Islet precursor cell (in vitro differentiated cells): ENCODE data around the gene ZNF280D.
"Not testable (repeated sequence)": the region's sequence is repeated elsewhere in the genome, so short reads cannot be mapped to it uniquely, and the experiment has no call there.

ENCODE experiments used
- DNase-seq: peaks from one replicate; pipeline ENCODE4 v3.0.0-alpha.2; 2018

Gene ZNF280D

GRCh38 chr15:56715220-56715619, 18.1 kb downstream of the ZNF280D start:
- no peak for DNase-seq

DNA sequence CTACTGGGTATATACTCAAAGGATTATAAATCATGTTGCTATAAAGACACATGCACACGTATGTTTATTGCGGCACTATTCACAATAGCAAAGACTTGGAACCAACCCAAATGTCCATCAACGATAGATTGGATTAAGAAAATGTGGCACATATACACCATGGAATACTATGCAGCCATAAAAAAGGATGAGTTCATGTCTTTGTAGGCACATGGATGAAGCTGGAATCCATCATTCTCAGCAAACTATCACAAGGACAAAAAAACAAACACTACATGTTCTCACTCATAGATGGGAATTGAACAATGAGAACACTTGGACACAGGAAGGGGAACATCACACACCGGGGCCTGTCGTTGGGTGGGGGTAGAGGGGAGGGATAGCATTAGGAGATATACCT, 23.8 kb downstream of the ZNF280D start:
- DNase-seq: not testable (repeated sequence)

DNA sequence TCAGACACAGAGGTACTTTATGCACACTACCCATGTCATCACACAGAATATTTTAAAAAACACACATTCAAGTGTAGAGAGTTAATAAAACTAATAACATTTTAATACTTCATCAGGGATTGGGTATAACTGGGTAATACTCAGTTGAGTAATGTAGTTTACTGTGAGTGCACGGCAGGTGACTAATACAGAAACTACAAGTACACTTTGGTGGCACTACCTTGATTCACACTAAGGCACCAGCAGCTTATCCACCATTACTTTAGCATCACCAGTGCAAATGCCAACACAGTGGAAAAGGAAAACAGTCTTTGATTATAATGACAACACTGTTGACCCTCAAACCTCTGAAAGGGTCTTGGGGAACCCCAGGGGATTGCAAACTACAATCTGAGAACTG, 33.6 kb downstream of the ZNF280D start:
- DNase-seq: no peak

GRCh38 chr15:56698270-56698669, 35.0 kb downstream of the ZNF280D start:
- no peak for DNase-seq

GRCh38 chr15:56693761-56694160, 39.5 kb downstream of the ZNF280D start:
- DNase-seq: no peak

GRCh38 chr15:56690733-56691132, 42.6 kb downstream of the ZNF280D start:
- no peak for DNase-seq

GRCh38 chr15:56683908-56684307, 49.4 kb downstream of the ZNF280D start:
- DNase-seq: no peak

- no peak for DNase-seq
These were observed 52.2 kb downstream of the ZNF280D start for GRCh38 chr15:56681113-56681512.

- no peak for DNase-seq
These were observed 54.1 kb downstream of the ZNF280D start for GRCh38 chr15:56679225-56679624.

GRCh38 chr15:56678571-56678970, 54.7 kb downstream of the ZNF280D start:
- DNase-seq: no peak

- no peak for DNase-seq
These were observed 56.0 kb downstream of the ZNF280D start for GRCh38 chr15:56677271-56677670.

GRCh38 chr15:56675930-56676329, 57.4 kb downstream of the ZNF280D start:
- DNase-seq: no peak

DNA sequence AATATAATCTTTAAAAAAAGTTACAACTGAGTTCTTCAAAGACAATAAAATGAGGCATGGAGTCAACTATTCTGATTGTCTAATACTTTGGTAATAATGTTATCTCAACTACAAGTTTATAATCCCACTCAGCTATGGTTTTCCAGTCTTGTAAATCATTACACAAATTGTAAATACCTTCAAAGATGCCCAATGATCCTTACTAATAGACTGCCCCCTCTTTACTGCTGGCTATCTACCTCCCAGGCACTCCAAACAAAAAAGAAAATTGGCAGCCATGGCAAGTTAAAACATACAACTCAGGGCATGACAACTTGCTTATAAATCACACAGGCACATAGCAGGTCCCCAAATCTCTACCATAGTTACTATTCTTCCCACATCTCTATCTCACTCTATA, 58.5 kb downstream of the ZNF280D start:
- no peak for DNase-seq

- no peak for DNase-seq
These were observed 60.6 kb downstream of the ZNF280D start for GRCh38 chr15:56672721-56673120.

GRCh38 chr15:56667517-56667916, 65.8 kb downstream of the ZNF280D start:
- no peak for DNase-seq

GRCh38 chr15:56660943-56661342, 72.4 kb downstream of the ZNF280D start:
- no peak for DNase-seq

- no peak for DNase-seq
These were observed 74.1 kb downstream of the ZNF280D start for GRCh38 chr15:56659197-56659596.

DNA sequence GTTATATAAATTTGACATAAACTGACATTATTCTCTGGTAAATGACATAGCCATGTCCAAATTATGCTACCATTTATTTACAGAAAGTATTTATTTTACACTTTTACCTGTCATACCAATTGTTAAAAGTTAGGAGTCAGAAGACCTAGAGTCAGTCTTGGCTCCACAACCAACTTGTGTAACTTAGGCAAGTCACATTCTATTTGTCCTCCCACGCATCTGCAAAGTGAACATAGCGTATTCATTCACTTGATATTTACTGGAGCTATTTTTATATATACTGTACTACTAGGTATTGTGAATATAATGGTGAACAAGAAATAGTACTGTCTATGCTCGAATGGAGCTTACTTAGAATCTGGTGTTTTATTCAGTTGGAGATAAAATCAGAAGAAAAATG, 78.7 kb downstream of the ZNF280D start:
- DNase-seq: no peak

GRCh38 chr15:56654216-56654615, 79.1 kb downstream of the ZNF280D start:
- DNase-seq: no peak

DNA sequence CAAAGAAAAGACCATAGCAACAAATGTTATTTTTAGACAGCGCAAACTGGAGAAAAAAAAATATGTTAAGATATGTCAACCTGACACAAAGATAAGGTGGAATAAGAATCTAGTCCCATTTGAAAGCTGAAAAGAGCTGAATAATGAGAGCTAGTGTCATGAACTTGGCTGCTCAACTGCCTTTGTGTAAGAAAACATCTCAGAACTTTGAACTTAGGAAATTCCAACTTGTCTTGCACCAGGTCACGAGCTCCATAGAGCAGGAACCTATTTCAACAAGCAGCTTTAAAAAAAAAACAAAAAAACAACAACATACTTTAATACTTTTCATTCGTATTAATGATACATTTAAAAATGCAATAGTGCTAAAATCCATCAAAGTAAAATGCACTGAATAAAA, 79.5 kb downstream of the ZNF280D start:
- no peak for DNase-seq

DNA sequence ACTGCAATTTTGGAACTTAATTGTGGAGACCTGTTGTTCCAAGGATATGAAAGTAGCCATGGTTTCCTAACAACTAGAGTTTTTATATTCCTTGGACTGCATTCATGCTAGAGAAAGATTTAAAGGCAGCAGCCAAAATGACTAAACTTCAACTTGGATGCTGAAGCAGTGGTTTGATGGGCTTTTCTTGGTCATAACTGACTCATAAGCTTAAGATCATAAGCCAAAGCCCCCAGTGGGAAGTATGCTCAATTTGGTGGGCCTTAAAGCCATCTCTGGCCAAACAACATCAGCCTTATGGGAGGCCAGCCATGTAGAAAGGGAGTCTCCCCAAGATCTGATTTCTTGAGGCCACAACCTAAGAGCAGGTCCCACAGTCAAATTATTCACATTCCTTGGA, 80.2 kb downstream of the ZNF280D start:
- no peak for DNase-seq

DNA sequence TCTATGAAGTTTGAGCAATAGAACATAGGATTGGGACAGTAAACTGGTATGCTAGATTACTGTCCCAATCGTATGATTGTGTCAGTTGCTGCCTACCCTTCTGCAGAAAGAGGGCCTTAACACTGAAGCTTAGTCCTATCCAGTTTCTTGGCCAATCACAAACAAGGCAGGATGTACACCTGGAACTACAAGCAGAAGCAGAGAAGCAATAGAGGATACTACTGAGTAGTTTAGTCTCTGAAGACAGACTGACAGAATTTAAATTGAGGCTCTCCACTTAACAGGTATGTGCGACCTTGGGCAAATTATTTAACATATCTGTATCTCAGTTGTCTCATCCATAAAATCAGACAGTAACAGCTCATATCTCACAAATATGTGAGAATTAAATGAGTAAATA, 85.0 kb downstream of the ZNF280D start:
- DNase-seq: no peak

- no peak for DNase-seq
These were observed 92.8 kb downstream of the ZNF280D start for GRCh38 chr15:56640549-56640948.

GRCh38 chr15:56640127-56640526, 93.2 kb downstream of the ZNF280D start:
- no peak for DNase-seq

GRCh38 chr15:56639631-56640030, 93.7 kb downstream of the ZNF280D start:
- no peak for DNase-seq

DNA sequence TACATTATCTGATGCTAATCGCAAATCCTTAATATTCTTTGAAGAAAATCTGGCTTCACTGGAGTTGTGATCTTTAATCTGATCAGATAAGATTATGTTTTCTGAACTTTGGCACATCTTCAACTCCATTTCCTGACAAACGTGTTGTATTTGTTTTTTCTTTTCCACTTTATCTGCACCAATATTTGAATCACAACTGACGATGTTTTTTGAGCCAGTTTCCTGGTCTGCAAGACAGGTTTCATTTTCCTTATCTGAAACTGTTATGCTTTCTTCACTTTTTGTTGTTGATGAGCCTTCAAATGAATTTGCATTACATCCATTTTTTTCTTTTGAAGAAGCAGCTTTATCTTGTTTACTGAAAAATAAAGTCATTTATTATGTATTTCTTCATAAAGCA, 101.5 kb downstream of the ZNF280D start:
- no peak for DNase-seq
